GM18526 (cell line): Measurements from ENCODE around the gene FANCC.

Experiments
- POLR2A ChIP-seq: IDR thresholded peaks from 3 replicates; pipeline ENCODE4 v1.6.1; 2011; ENCODE audit not compliant: insufficient read length; ENCODE audit errors: extremely low read depth

FANCC gene

GRCh38 chr9:95341293-95341962, 23.9 kb upstream of the FANCC start:
- TF ChIP-seq POLR2A: no peak

GRCh38 chr9:95338243-95338642, 20.7 kb upstream of the FANCC start:
- no peak for TF ChIP-seq POLR2A

GRCh38 chr9:95336281-95336680, 18.8 kb upstream of the FANCC start:
- TF ChIP-seq POLR2A: no peak

- no peak for TF ChIP-seq POLR2A
Observed at GRCh38 chr9:95333426-95333825, 15.9 kb upstream of the FANCC start.

GRCh38 chr9:95332860-95333259, 15.4 kb upstream of the FANCC start:
- TF ChIP-seq POLR2A: no peak

GRCh38 chr9:95330720-95331404, 13.4 kb upstream of the FANCC start:
- no peak for TF ChIP-seq POLR2A

- no peak for TF ChIP-seq POLR2A
Observed at GRCh38 chr9:95327239-95327865, 9.8 kb upstream of the FANCC start.

- TF ChIP-seq POLR2A: no peak
Observed at GRCh38 chr9:95325221-95325620, 7.7 kb upstream of the FANCC start.

GRCh38 chr9:95317893-95318211, 343 bp upstream of the FANCC start:
- no peak for TF ChIP-seq POLR2A

- no peak for TF ChIP-seq POLR2A
Observed at GRCh38 chr9:95316794-95317118, 753 bp downstream of the FANCC start.

GRCh38 chr9:95316274-95316673, 1.2 kb downstream of the FANCC start:
- no peak for TF ChIP-seq POLR2A

GRCh38 chr9:95315108-95315746, 2.3 kb downstream of the FANCC start:
- TF ChIP-seq POLR2A: no peak

GRCh38 chr9:95313010-95313498, 4.5 kb downstream of the FANCC start:
- no peak for TF ChIP-seq POLR2A

GRCh38 chr9:95311961-95312360, 5.5 kb downstream of the FANCC start:
- no peak for TF ChIP-seq POLR2A

- no peak for TF ChIP-seq POLR2A
Observed at GRCh38 chr9:95307538-95307937, 10.0 kb downstream of the FANCC start.

- TF ChIP-seq POLR2A: no peak
Observed at GRCh38 chr9:95306819-95307218, 10.7 kb downstream of the FANCC start.
